NCI-H2081 treated with DMSO at 0.1 percent for 48 hours (cell line): ENCODE measurements around the gene PPARGC1A.

Experiments
- DNase-seq: peaks from one replicate; lab custom pipeline; 2025; lab: John Stamatoyannopoulos, UW

PPARGC1A gene

GRCh38 chr4:23774909-23775308, 114.9 kb downstream of the PPARGC1A start:
- no peak for DNase-seq

GRCh38 chr4:23773884-23774636, 115.8 kb downstream of the PPARGC1A start:
- DNase-seq, result no peak

- DNase-seq, result no peak
These were observed 119.8 kb downstream of the PPARGC1A start for GRCh38 chr4:23770011-23770410.

- no peak for DNase-seq
These were observed 120.4 kb downstream of the PPARGC1A start for GRCh38 chr4:23769406-23769805.

- DNase-seq, result no peak
These were observed 121.3 kb downstream of the PPARGC1A start for GRCh38 chr4:23768541-23768940.

- no peak for DNase-seq
These were observed 123.5 kb downstream of the PPARGC1A start for GRCh38 chr4:23766344-23766743.

GRCh38 chr4:23763559-23763958, 126.3 kb downstream of the PPARGC1A start:
- no peak for DNase-seq

GRCh38 chr4:23762551-23762950, 127.3 kb downstream of the PPARGC1A start:
- no peak for DNase-seq

GRCh38 chr4:23759066-23759465, 130.8 kb downstream of the PPARGC1A start:
- DNase-seq, result no peak

GRCh38 chr4:23754688-23755087, 135.2 kb downstream of the PPARGC1A start:
- DNase-seq, result no peak

GRCh38 chr4:23750125-23750524, 139.7 kb downstream of the PPARGC1A start:
- DNase-seq, result no peak

GRCh38 chr4:23747281-23747735, 142.5 kb downstream of the PPARGC1A start:
- no peak for DNase-seq

GRCh38 chr4:23746672-23747071, 143.2 kb downstream of the PPARGC1A start:
- DNase-seq, result no peak

- no peak for DNase-seq
These were observed 143.8 kb downstream of the PPARGC1A start for GRCh38 chr4:23746027-23746426.

- DNase-seq, result no peak
These were observed 144.5 kb downstream of the PPARGC1A start for GRCh38 chr4:23745377-23745776.
